HG02798 (cell line): ENCODE measurements around the gene CACNA2D3.

Source experiments
- ATAC-seq: cut with Tn5 transposase; IDR thresholded peaks from one replicate; pipeline ENCODE4 v1.9.1; 2021; ENCODE audit warnings: mild to moderate bottlenecking; ENCODE audit not compliant: unreplicated experiment, poor library complexity

Gene CACNA2D3

DNA sequence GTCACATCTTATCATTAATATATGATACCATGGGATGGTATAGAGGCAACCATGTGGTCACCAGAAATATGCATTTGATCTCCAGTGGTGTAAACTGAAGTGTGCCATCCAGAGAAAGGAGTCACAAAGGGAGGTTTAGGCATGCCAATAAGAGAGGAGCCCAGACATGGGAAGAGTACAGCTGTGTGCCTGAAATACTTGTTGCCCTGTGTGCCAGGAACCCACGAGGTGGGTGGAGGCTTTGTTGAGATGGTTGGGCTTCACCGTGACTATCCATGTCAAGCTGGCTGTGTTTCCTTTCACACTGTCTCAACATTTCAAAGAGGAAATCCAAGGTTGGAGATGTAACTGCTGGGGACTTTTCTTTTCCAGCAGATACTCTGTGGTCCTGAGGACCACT, 43.5 kb downstream of the CACNA2D3 start:
- ATAC-seq: no peak

DNA sequence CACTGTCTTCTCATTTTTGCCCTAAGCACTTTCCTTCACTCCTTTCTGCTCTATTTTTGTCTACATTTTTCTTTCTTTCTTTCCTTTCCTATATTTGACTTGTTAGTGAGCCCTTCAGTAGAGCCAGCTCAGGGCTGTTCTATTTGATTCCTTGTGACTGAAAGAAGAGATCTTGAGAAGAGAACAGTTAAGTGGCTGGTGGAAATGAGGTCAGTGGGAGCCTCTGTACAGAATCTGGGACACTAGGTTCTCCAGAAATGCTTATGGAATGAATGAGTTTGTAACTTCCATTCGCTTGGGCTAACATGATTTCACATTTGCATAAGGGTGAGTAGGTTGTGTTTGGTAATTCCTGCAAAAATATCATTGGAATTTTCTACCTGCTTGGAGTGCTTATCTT, 45.6 kb downstream of the CACNA2D3 start:
- no peak for ATAC-seq

- no peak for ATAC-seq
Measured at GRCh38 chr3:54168451-54168850, 46.1 kb downstream of the CACNA2D3 start.

DNA sequence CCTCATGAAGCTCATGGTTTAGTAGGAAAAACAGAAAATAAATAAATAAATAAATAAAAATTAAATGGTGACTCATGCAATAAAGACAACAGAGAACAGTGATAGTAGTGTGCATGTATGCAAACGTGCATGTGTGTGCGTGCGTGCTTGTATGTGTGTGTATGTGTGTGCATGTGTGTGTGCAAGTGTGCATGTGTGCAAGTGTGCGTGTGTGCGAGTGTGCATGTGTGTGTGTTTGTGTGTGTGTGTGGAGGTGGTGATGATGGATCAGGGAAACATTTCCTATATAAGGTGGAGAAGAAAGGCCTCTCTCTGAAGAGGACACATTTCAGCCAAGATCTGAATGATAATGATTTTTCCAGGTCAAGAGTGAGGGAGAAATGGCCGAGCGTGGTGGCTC, 47.2 kb downstream of the CACNA2D3 start:
- ATAC-seq: no peak

GRCh38 chr3:54171509-54171908, 49.2 kb downstream of the CACNA2D3 start:
- no peak for ATAC-seq

- no peak for ATAC-seq
Measured at GRCh38 chr3:54171951-54172350, 49.6 kb downstream of the CACNA2D3 start.

GRCh38 chr3:54173371-54173770, 51.0 kb downstream of the CACNA2D3 start:
- ATAC-seq: no peak

DNA sequence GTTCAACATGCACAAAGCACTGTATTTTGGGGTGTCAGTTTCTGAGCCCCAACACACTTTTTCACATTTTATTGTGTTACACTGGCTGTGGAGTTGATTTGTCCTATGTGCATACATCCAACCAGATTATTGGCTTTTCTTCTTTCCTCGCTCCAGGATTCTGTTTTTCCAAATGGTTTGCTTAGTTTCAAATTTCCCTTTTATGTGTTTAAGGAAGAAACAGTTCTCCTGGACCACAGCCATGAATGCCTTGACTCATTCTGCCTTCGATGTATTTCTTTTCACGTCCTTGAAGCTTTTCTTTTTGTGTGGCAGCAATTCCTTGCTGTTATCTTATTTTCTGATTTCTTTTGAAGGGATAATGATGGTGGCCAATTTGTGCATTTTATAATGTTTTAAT, 53.8 kb downstream of the CACNA2D3 start:
- no peak for ATAC-seq

GRCh38 chr3:54177816-54178215, 55.5 kb downstream of the CACNA2D3 start:
- no peak for ATAC-seq

GRCh38 chr3:54178376-54178775, 56.0 kb downstream of the CACNA2D3 start:
- ATAC-seq: no peak

DNA sequence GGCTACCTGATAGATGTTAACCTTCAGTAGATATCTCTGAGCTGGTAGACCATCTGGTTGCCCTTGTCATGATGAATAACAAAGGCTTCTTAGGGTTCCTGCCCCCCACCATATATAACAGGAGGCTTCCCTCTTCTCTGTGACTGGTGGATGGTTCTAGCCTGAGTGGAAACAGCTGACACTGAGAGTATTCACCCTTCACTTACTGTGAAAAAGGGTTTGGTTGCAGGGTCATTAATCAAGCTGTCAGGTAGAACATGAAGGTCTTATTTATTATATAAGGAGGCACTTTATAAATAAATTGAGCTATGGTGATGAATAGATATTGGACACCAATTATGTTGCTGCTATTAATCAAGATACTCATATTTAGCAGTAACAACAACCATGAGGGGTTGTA, 58.6 kb downstream of the CACNA2D3 start:
- no peak for ATAC-seq

DNA sequence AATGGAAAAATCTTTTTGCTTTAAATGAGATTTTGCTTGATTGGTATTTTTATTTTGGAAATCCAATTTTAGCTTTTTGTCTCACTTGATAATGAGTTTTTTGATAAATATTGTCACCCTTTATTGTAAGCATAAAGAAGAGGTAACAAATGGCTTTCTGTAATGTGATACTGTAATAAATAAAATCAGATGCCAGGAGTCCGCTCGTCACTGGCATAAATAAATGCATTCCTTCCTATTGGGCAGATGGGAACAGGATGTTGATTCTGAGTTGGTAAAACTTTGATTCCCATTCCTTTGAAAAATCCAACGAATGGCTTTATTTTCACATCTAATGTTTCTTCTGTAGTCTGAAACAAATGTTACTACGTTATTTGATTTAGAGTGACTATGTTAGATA, 59.9 kb downstream of the CACNA2D3 start:
- ATAC-seq: no peak

GRCh38 chr3:54185740-54186139, 63.4 kb downstream of the CACNA2D3 start:
- no peak for ATAC-seq

DNA sequence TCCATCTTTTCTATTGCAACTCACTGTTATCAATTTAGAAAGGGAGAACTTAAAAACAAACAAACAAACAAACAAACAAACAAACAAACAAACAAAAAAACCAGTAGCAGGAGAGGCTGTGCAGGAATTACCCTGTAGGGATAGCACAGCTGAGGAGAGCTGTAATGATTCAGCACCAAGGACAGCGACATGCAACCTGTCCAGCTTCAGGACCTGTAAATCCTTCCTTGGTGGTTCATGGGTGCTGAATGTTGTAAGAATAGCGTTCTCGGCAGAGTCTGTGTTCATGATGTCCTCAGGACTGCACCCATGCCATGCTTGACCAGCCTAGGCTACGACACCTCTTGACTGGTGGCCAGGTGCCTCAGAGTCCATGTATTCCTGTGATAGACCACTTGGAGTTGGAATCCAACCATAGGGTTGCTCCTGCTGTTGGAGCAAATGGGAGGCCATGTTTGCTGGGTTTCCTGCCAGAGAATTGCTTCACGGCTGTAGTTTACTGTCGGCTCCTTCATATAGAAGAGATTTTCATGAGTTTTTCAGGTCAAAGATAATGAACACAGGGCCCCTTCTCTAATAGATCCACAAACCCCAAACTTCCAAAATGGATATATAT, 65.9 kb downstream of the CACNA2D3 start:
- no peak for ATAC-seq

- ATAC-seq: no peak
Measured at GRCh38 chr3:54191220-54191619, 68.9 kb downstream of the CACNA2D3 start.

- no peak for ATAC-seq
Measured at GRCh38 chr3:54192026-54192425, 69.7 kb downstream of the CACNA2D3 start.

GRCh38 chr3:54193093-54193492, 70.7 kb downstream of the CACNA2D3 start:
- no peak for ATAC-seq

DNA sequence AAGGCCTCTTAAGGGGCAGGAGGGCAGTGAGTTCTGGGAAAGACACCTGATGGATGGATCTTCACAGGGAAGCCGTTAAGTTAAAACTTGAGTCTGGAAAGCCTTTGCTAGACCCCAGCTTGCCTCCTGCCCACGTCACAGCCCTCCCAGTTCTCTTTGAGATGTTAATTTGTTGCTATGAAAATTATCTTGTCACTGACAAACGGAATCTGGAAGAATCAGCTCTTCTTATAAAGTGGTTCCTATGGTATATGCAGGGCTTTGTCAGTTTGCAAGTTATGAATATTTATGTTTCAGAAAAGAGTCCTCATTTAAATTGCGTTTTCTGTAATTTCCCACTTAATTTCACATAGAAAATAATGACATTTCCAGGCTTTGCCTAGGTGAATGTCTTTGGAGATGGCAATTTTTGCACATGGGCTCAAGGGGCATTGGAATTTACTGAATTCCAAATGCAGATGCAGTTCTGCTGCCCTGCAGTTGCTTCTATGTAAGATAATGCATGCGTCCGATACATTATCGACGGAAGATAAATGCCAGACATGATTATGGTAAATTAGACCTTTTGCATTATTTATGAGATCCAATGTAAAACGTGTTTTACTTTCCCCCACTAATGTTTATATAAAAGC, 74.1 kb downstream of the CACNA2D3 start:
- ATAC-seq: no peak

GRCh38 chr3:54197509-54197908, 75.2 kb downstream of the CACNA2D3 start:
- no peak for ATAC-seq

DNA sequence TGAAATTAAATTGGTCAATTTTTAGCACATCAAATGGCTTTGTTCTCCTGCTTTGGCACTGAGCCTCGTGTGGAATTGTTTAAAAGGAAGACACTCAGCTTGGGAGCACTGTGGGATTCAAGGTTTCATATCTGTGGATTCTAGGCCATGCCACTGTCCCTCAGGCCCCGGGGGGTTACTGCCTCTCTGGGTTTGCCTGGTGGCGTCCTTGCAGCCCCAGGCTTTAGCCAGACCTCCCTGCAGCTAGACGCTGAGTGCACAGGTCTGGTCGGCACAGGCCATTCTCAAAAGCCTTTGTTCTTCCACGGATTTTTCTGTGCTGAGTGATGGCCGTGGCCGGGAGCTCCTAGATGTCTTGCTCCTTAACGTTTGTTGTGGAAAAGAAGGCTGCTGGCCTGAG, 76.2 kb downstream of the CACNA2D3 start:
- ATAC-seq: no peak

DNA sequence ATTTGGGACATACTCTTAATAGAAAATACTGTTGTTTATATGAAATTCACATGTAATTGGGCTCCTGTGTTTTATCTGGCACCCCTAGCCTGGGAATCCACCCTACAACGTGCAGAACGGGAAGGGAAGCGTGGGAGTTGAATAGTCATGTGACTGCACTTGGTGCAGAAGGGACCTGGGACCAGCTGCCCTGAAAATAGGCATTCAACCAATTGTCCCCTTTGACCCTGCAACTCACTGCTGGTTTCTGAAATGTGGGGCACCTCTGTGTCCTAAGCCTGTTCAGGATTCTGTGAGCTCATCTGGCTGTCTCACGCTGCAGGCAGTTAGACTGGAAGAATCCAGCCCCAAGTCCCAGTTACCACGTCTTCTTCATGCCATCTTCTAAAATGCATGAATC, 79.7 kb downstream of the CACNA2D3 start:
- no peak for ATAC-seq

DNA sequence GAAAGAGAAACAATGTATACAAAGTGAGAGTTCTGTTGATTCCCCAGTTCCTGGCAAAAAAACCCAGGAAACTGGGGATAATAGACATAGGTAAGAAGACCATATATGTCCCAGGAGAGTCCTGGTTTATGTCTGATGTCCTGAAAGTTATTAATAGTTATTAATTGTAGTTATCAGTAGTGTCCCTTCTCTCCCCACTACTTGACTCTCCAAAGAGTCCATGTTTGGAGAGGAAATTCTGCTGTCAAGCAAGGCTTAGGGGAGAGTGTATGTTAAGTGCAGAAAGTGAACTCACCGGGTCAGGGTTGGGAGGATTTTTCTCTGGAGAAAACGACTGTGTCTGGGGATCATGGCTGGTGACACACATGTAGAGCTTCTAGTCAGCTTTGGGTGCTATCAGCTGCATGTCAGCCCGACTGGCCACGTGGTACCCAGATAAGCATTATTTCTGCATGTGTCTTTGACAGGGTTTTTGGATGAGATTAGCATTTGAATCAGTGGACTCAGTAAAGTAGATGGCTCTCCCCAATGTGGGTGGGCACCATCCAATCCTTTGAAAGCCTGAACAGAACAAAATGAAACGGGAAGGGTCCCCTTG, 80.4 kb downstream of the CACNA2D3 start:
- no peak for ATAC-seq
